Trophoblast cell (in vitro differentiated cells and primary cell): ENCODE data around the gene TNFAIP2.
A peak's percentile ranks its signal among the peaks of the same experiment; 100 is the strongest.

Source experiments
- DNase-seq, 2 donors: peaks; one replicate each; pipeline ENCODE4 v3.0.0-alpha.2; 2016
- H2AFZ ChIP-seq: 2 replicates; pipeline ENCODE4 v1.6.1; 2013; ENCODE audit warnings: low read length, moderate library complexity, mild to moderate bottlenecking; ENCODE audit not compliant: insufficient read depth, poor library complexity
- H2AK5ac ChIP-seq: 2 replicates; pipeline ENCODE4 v1.6.1; 2013; ENCODE audit warnings: mild to moderate bottlenecking, low read length
- H2BK120ac ChIP-seq: 2 replicates; pipeline ENCODE4 v1.6.1; 2013; ENCODE audit warnings: low read length, mild to moderate bottlenecking, moderate library complexity; ENCODE audit not compliant: insufficient read depth, poor library complexity
- H2BK12ac ChIP-seq: 2 replicates; pipeline ENCODE4 v1.6.1; 2013; ENCODE audit warnings: mild to moderate bottlenecking, low read length, moderate library complexity
- H2BK5ac ChIP-seq: 2 replicates; pipeline ENCODE4 v1.6.1; 2013; ENCODE audit warnings: low read length, low read depth, moderate library complexity, mild to moderate bottlenecking; ENCODE audit not compliant: poor library complexity
- H3K14ac ChIP-seq: 2 replicates; pipeline ENCODE4 v1.6.1; 2013; ENCODE audit warnings: mild to moderate bottlenecking, low read length
- H3K18ac ChIP-seq: 2 replicates; pipeline ENCODE4 v1.6.1; 2013; ENCODE audit warnings: mild to moderate bottlenecking, low read length
- H3K23ac ChIP-seq: 2 replicates; pipeline ENCODE4 v1.6.1; 2013; ENCODE audit warnings: low read length
- H3K27ac ChIP-seq: 2 replicates; pipeline ENCODE4 v1.5.1; 2013; ENCODE audit warnings: low read depth, mild to moderate bottlenecking, inconsistent platforms, low read length, moderate library complexity
- H3K27me3 ChIP-seq: 2 replicates; pipeline ENCODE4 v1.6.1; 2013; ENCODE audit warnings: inconsistent platforms, mild to moderate bottlenecking, low read length, moderate library complexity; ENCODE audit not compliant: insufficient read depth
- H3K36me3 ChIP-seq, 2 experiments: 1 replicate in 1 of 2; 2 replicates in 1 of 2; pipeline ENCODE4 v1.6.1; 2013; ENCODE audit warnings: low read length in 2 of 2, mild to moderate bottlenecking in 2 of 2, moderate library complexity in 1 of 2; ENCODE audit not compliant: insufficient read depth in 2 of 2, control insufficient read depth in 1 of 2
- H3K4ac ChIP-seq: 2 replicates; pipeline ENCODE4 v1.6.1; 2013; ENCODE audit warnings: low read depth, mild to moderate bottlenecking, low read length, moderate library complexity
- H3K4me1 ChIP-seq, 2 experiments: 1 replicate in 1 of 2; 2 replicates in 1 of 2; pipeline ENCODE4 v1.6.1; 2013; ENCODE audit warnings: low read length in 2 of 2, mild to moderate bottlenecking in 2 of 2, moderate library complexity in 1 of 2; ENCODE audit not compliant: insufficient read depth in 2 of 2, control insufficient read depth in 1 of 2
- H3K4me2 ChIP-seq: 2 replicates; pipeline ENCODE4 v1.6.1; 2013; ENCODE audit warnings: inconsistent platforms, mild to moderate bottlenecking, low read length, moderate library complexity
- H3K4me3 ChIP-seq: 2 replicates; pipeline ENCODE4 v1.5.1; 2013; ENCODE audit warnings: mild to moderate bottlenecking, low read depth, low read length, inconsistent platforms
- H3K79me1 ChIP-seq: one replicate; pipeline ENCODE4 v1.6.1; 2013; ENCODE audit warnings: low read length
- H3K79me2 ChIP-seq: 2 replicates; pipeline ENCODE4 v1.6.1; 2013; ENCODE audit warnings: low read length, mild to moderate bottlenecking; ENCODE audit not compliant: control insufficient read depth, insufficient read depth, poor library complexity
- H3K9ac ChIP-seq: 2 replicates; pipeline ENCODE4 v1.6.1; 2013; ENCODE audit warnings: mild to moderate bottlenecking, low read length
- H3K9me3 ChIP-seq: 2 replicates; pipeline ENCODE4 v1.6.1; 2013; ENCODE audit warnings: low read depth, mild to moderate bottlenecking, control low read depth, inconsistent platforms, low read length; ENCODE audit not compliant: insufficient read depth
- H4K12ac ChIP-seq: 2 replicates; pipeline ENCODE4 v1.6.1; 2013; ENCODE audit warnings: low read depth, mild to moderate bottlenecking, low read length, moderate library complexity
- H4K8ac ChIP-seq: 2 replicates; pipeline ENCODE4 v1.6.1; 2013; ENCODE audit warnings: low read depth, mild to moderate bottlenecking, low read length, moderate library complexity
- H4K91ac ChIP-seq: one replicate; pipeline ENCODE4 v1.6.1; 2013; ENCODE audit warnings: low read depth, mild to moderate bottlenecking, low read length, moderate library complexity
- WGBS: extraction: QIAGEN DNeasy Blood & Tissue Kit; methylation state at CpG from one replicate; pipeline ENCODE4 v1.1.7; 2013; ENCODE audit warnings: missing lambda C conversion rate; ENCODE audit not compliant: insufficient read length, insufficient coverage; ENCODE audit errors: extremely low coverage; 5-methylcytosine and 5-hydroxymethylcytosine counted together

Gene TNFAIP2

GRCh38 chr14:103140316-103141109 lies 17.3 kb downstream of the TNFAIP2 start:
- Histone ChIP-seq H3K14ac (no peak overlapping the region), H3K4ac (no peak overlapping the region), H3K79me2 (peaks cover 4% of the 10 kb centered on the region), H2BK12ac (no peak overlapping the region), H4K8ac (no peak overlapping the region), H2BK120ac (no peak overlapping the region), H2BK5ac (no peak overlapping the region), H3K36me3 (no peaks in the 10 kb centered on the region), H3K9ac (no peak overlapping the region), H3K4me2 (no peak overlapping the region), H2AK5ac (no peak overlapping the region), H4K91ac (no peak overlapping the region), H3K9me3 (peaks cover 2% of the 10 kb centered on the region), H3K4me1 (peaks cover 25 to 36% of the 10 kb centered on the region in 2 experiments), H3K4me3 (no peak overlapping the region), H3K27me3 (no peaks in the 10 kb centered on the region), H3K18ac (no peak overlapping the region), H2AFZ (no peak overlapping the region), H4K12ac (no peak overlapping the region), H3K79me1 (peaks cover 25% of the 10 kb centered on the region), H3K27ac (no peak overlapping the region), H3K23ac (no peak overlapping the region)
- no CpG with 5 or more reads among the region's 12 CpGs for WGBS
- peak; percentile 76 to 84 for DNase-seq

- no peak overlapping the region for H2BK120ac ChIP-seq
- H3K4ac ChIP-seq: no peak overlapping the region
- H3K36me3 ChIP-seq: no peaks in the 10 kb centered on the region
- peaks cover 2% of the 10 kb centered on the region for H3K9me3 ChIP-seq
- H3K27ac ChIP-seq: no peak overlapping the region
- peak; percentile 72 to 78 for DNase-seq
- H4K91ac ChIP-seq: no peak overlapping the region
- H3K18ac ChIP-seq: no peak overlapping the region
- no peak overlapping the region for H3K4me3 ChIP-seq
- no peak overlapping the region for H2AFZ ChIP-seq
- no peak overlapping the region for H3K4me2 ChIP-seq
- H3K79me2 ChIP-seq: peaks cover 4% of the 10 kb centered on the region
- H2AK5ac ChIP-seq: no peak overlapping the region
- no peak overlapping the region for H3K14ac ChIP-seq
- no peak overlapping the region for H3K9ac ChIP-seq
- WGBS: no CpG with 5 or more reads among the region's 8 CpGs
- peaks cover 25% of the 10 kb centered on the region for H3K79me1 ChIP-seq
- no peak overlapping the region for H2BK5ac ChIP-seq
- no peak overlapping the region for H3K23ac ChIP-seq
- H2BK12ac ChIP-seq: no peak overlapping the region
- no peak overlapping the region for H4K12ac ChIP-seq
- H3K27me3 ChIP-seq: no peaks in the 10 kb centered on the region
- H4K8ac ChIP-seq: no peak overlapping the region
- H3K4me1 ChIP-seq: peaks cover 25 to 30% of the 10 kb centered on the region in 2 experiments
Observed at GRCh38 chr14:103141117-103141796, 18.0 kb downstream of the TNFAIP2 start.

GRCh38 chr14:103142026-103142425 lies 18.8 kb downstream of the TNFAIP2 start:
- Histone ChIP-seq H3K4me3 (no peak overlapping the region), H2AFZ (no peak overlapping the region), H4K8ac (no peak overlapping the region), H3K27ac (no peak overlapping the region), H2BK12ac (no peak overlapping the region), H2BK5ac (no peak overlapping the region), H3K4ac (no peak overlapping the region), H4K12ac (no peak overlapping the region), H4K91ac (no peak overlapping the region), H2AK5ac (no peak overlapping the region), H3K79me2 (peaks cover 4% of the 10 kb centered on the region), H3K4me2 (no peak overlapping the region), H3K18ac (no peak overlapping the region), H3K27me3 (no peaks in the 10 kb centered on the region), H3K9me3 (peaks cover 2% of the 10 kb centered on the region), H3K9ac (no peak overlapping the region), H3K4me1 (peaks cover 21 to 24% of the 10 kb centered on the region in 2 experiments), H3K79me1 (peaks cover 21% of the 10 kb centered on the region), H3K14ac (no peak overlapping the region), H2BK120ac (no peak overlapping the region), H3K23ac (no peak overlapping the region), H3K36me3 (no peaks in the 10 kb centered on the region)
- DNase-seq: peak in 1 of 2 donors; percentile 13
- WGBS: no CpG with 5 or more reads among the region's 4 CpGs

- no peak overlapping the region for H4K12ac ChIP-seq
- no peak overlapping the region for H2BK12ac ChIP-seq
- no peak overlapping the region for H4K91ac ChIP-seq
- no peak overlapping the region for H2BK5ac ChIP-seq
- peak; percentile 54 to 60 for DNase-seq
- H2AK5ac ChIP-seq: no peak overlapping the region
- H3K27ac ChIP-seq: no peak overlapping the region
- no peak overlapping the region for H4K8ac ChIP-seq
- H3K4me2 ChIP-seq: no peak overlapping the region
- no peak overlapping the region for H3K14ac ChIP-seq
- no peak overlapping the region for H3K18ac ChIP-seq
- H3K9ac ChIP-seq: no peak overlapping the region
- H3K79me1 ChIP-seq: peaks cover 17% of the 10 kb centered on the region
- no peak overlapping the region for H3K23ac ChIP-seq
- H2BK120ac ChIP-seq: no peak overlapping the region
- H3K4me3 ChIP-seq: no peak overlapping the region
- peaks cover 4% of the 10 kb centered on the region for H3K79me2 ChIP-seq
- no peak overlapping the region for H3K4ac ChIP-seq
- peaks cover 16 to 17% of the 10 kb centered on the region in 2 experiments for H3K4me1 ChIP-seq
- H3K27me3 ChIP-seq: no peaks in the 10 kb centered on the region
- no CpG with 5 or more reads among the region's 5 CpGs for WGBS
- no peak overlapping the region for H2AFZ ChIP-seq
- peaks cover 2% of the 10 kb centered on the region for H3K9me3 ChIP-seq
- no peaks in the 10 kb centered on the region for H3K36me3 ChIP-seq
Observed at GRCh38 chr14:103142721-103143302, 19.6 kb downstream of the TNFAIP2 start.
